Spinal cord (tissue), 10 donors: ENCODE data around the gene IP6K1. TPM values are rescaled to one million over a fixed set of nuclear protein-coding genes. Genes with fewer than 3 reads are reported as not detected.
"Not testable (repeated sequence)": the region's sequence is repeated elsewhere in the genome, so short reads cannot be mapped to it uniquely, and the experiment has no call there.

Source experiments
- DNase-seq, 6 donors: peaks; one replicate each; pipeline versions ENCODE4 v3.0.0 to v3.0.0-alpha.2; 2013 to 2015; ENCODE audit warnings: low spot score in 6 of 6, low read depth in 4 of 6
- H3K27ac ChIP-seq: one replicate; pipeline ENCODE4 v1.5.1; 2013; ENCODE audit warnings: low read depth, low read length, control low read depth
- H3K27me3 ChIP-seq: one replicate; pipeline ENCODE4 v1.6.1; 2013; ENCODE audit warnings: low read length; ENCODE audit not compliant: control insufficient read depth, insufficient read depth
- H3K36me3 ChIP-seq: one replicate; pipeline ENCODE4 v1.6.1; 2013; ENCODE audit warnings: low read length; ENCODE audit not compliant: control insufficient read depth, insufficient read depth
- H3K4me1 ChIP-seq: one replicate; pipeline ENCODE4 v1.6.1; 2013; ENCODE audit warnings: low read length; ENCODE audit not compliant: control insufficient read depth, insufficient read depth
- H3K4me3 ChIP-seq: one replicate; pipeline ENCODE4 v1.5.1; 2013; ENCODE audit warnings: low read depth, low read length, control low read depth
- H3K9me3 ChIP-seq: one replicate; pipeline ENCODE4 v1.6.1; 2013; ENCODE audit warnings: low read length; ENCODE audit not compliant: control insufficient read depth, insufficient read depth
- WGBS: methylation state at CpG from one replicate; pipeline ENCODE4 v1.1.5; 2013; ENCODE audit warnings: missing lambda C conversion rate; ENCODE audit not compliant: insufficient coverage; 5-methylcytosine and 5-hydroxymethylcytosine counted together
- polyA plus RNA-seq, 2 donors: library from polyadenylated mRNA; unstranded; fragments of 120-200 nt; gene quantifications; one replicate each; pipeline ENCODE4 v1.2.1, GENCODE V29; 2013; ENCODE audit not compliant: insufficient read length in 2 of 2
- total RNA-seq, 2 donors: library from RNA; depleted of rRNA in 1 of 2; stranded (reverse); fragments of 120-200 nt in 1 of 2; fragments of >200 nt in 1 of 2; gene quantifications; one replicate each; pipeline versions ENCODE4 v1.2.3 to v1.2.4, GENCODE V29; 2013 to 2014
- donor health status: healthy.

The IP6K1 gene
- total and polyA plus RNA-seq, 4 donors, result 30.2 to 65.9 (median 52.4) TPM

GRCh38 chr3:49750056-49750455, 36.3 kb downstream of the IP6K1 start:
- Histone ChIP-seq H3K36me3 (peaks cover 14% of the 10 kb centered on the region), H3K27ac (no peak overlapping the region), H3K4me3 (no peak overlapping the region), H3K9me3 (no peaks in the 10 kb centered on the region), H3K4me1 (no peaks in the 10 kb centered on the region), H3K27me3 (no peaks in the 10 kb centered on the region)
- 83% methylated on average over 3 of the region's 4 CpGs for WGBS
- no peak for DNase-seq

- H3K4me3 ChIP-seq, H3K27ac ChIP-seq, H3K4me1 ChIP-seq, H3K9me3 ChIP-seq, DNase-seq, H3K27me3 ChIP-seq: not testable (repeated sequence)
- 76% methylated on average over 4 of the region's 5 CpGs for WGBS
- H3K36me3 ChIP-seq, result peaks cover 14% of the 10 kb centered on the region
These were observed 37.5 kb downstream of the IP6K1 start for GRCh38 chr3:49748874-49749273.

- DNase-seq, result no peak
- no peaks in the 10 kb centered on the region for H3K4me1 ChIP-seq
- peaks cover 14% of the 10 kb centered on the region for H3K36me3 ChIP-seq
- no peaks in the 10 kb centered on the region for H3K9me3 ChIP-seq
- H3K27me3 ChIP-seq, result no peaks in the 10 kb centered on the region
- no peak overlapping the region for H3K4me3 ChIP-seq
- 63% methylated on average over 11 of the region's 13 CpGs for WGBS
- H3K27ac ChIP-seq, result no peak overlapping the region
These were observed 38.4 kb downstream of the IP6K1 start for GRCh38 chr3:49747792-49748480.

- Histone ChIP-seq H3K4me1 (no peaks in the 10 kb centered on the region), H3K27me3 (no peaks in the 10 kb centered on the region), H3K9me3 (no peaks in the 10 kb centered on the region), H3K36me3 (peaks cover 16% of the 10 kb centered on the region), H3K4me3 (no peak overlapping the region), H3K27ac (no peak overlapping the region)
- no peak for DNase-seq
- no CpG with 5 or more reads among the region's 2 CpGs for WGBS
These were observed 40.4 kb downstream of the IP6K1 start for GRCh38 chr3:49745986-49746385.

- no peaks in the 10 kb centered on the region for H3K9me3 ChIP-seq
- no peak for DNase-seq
- no peak overlapping the region for H3K27ac ChIP-seq
- no peaks in the 10 kb centered on the region for H3K4me1 ChIP-seq
- H3K27me3 ChIP-seq, result no peaks in the 10 kb centered on the region
- peaks cover 24% of the 10 kb centered on the region for H3K36me3 ChIP-seq
- H3K4me3 ChIP-seq, result no peak overlapping the region
These were observed 45.9 kb downstream of the IP6K1 start for GRCh38 chr3:49740427-49740826.

- Histone ChIP-seq H3K4me3 (no peak overlapping the region), H3K36me3 (peaks cover 41% of the 10 kb centered on the region), H3K4me1 (no peaks in the 10 kb centered on the region), H3K27me3 (no peaks in the 10 kb centered on the region), H3K27ac (no peak overlapping the region), H3K9me3 (no peaks in the 10 kb centered on the region)
- 98% methylated on average over 11 of the region's 11 CpGs for WGBS
- DNase-seq, result no peak
These were observed 48.2 kb downstream of the IP6K1 start for GRCh38 chr3:49738067-49738713.

GRCh38 chr3:49734752-49735151, 51.6 kb downstream of the IP6K1 start:
- H3K36me3 ChIP-seq, result peaks cover 63% of the 10 kb centered on the region
- H3K27me3 ChIP-seq, result no peaks in the 10 kb centered on the region
- no peak for DNase-seq
- H3K4me1 ChIP-seq, result no peaks in the 10 kb centered on the region
- no peak overlapping the region for H3K27ac ChIP-seq
- no peak overlapping the region for H3K4me3 ChIP-seq
- WGBS, result 92% methylated on average over 4 of the region's 6 CpGs
- no peaks in the 10 kb centered on the region for H3K9me3 ChIP-seq

- Histone ChIP-seq H3K36me3 (peaks cover 72% of the 10 kb centered on the region), H3K27ac (no peak overlapping the region), H3K9me3 (no peaks in the 10 kb centered on the region), H3K27me3 (no peaks in the 10 kb centered on the region), H3K4me3 (no peak overlapping the region), H3K4me1 (no peaks in the 10 kb centered on the region)
- no CpG with 5 or more reads among the region's 1 CpG for WGBS
- DNase-seq, result no peak
These were observed 52.8 kb downstream of the IP6K1 start for GRCh38 chr3:49733551-49733950.

- DNase-seq, result no peak
- H3K4me1 ChIP-seq, result no peaks in the 10 kb centered on the region
- no peak overlapping the region for H3K27ac ChIP-seq
- H3K4me3 ChIP-seq, result no peak overlapping the region
- no peaks in the 10 kb centered on the region for H3K9me3 ChIP-seq
- WGBS, result 96% methylated on average over 11 of the region's 11 CpGs
- H3K27me3 ChIP-seq, result no peaks in the 10 kb centered on the region
- H3K36me3 ChIP-seq, result peaks cover 70% of the 10 kb centered on the region
These were observed 53.7 kb downstream of the IP6K1 start for GRCh38 chr3:49732597-49732996.

GRCh38 chr3:49729966-49730609, 56.3 kb downstream of the IP6K1 start:
- Histone ChIP-seq H3K4me3 (no peak overlapping the region), H3K27ac (no peak overlapping the region), H3K36me3 (peaks cover 81% of the 10 kb centered on the region), H3K9me3 (no peaks in the 10 kb centered on the region), H3K27me3 (no peaks in the 10 kb centered on the region), H3K4me1 (peaks cover 6% of the 10 kb centered on the region)
- DNase-seq, result no peak
- WGBS, result 97% methylated on average over 4 of the region's 4 CpGs
